Urinary bladder (tissue), 4 donors: ENCODE results near the gene SLC30A3. TPM values are rescaled to one million over a fixed set of nuclear protein-coding genes. Genes with fewer than 3 reads are reported as not detected.

ENCODE experiments used
- DNase-seq: peaks from one replicate; pipeline ENCODE4 v3.0.0-alpha.2; 2015; ENCODE audit errors: extremely low spot score
- H3K27ac ChIP-seq: one replicate; pipeline ENCODE4 v1.5.1; 2013; ENCODE audit warnings: low read depth, mild to moderate bottlenecking, moderate library complexity
- H3K36me3 ChIP-seq: one replicate; pipeline ENCODE4 v1.6.1; 2013; ENCODE audit warnings: mild to moderate bottlenecking, moderate library complexity; ENCODE audit not compliant: insufficient read depth
- H3K4me1 ChIP-seq: one replicate; pipeline ENCODE4 v1.6.1; 2013; ENCODE audit warnings: mild to moderate bottlenecking, moderate library complexity; ENCODE audit not compliant: insufficient read depth
- H3K4me3 ChIP-seq: one replicate; pipeline ENCODE4 v1.5.1; 2013; ENCODE audit warnings: low read depth, low read length
- WGBS: extraction: QIAGEN DNeasy Blood & Tissue Kit; methylation state at CpG from one replicate; pipeline ENCODE4 v1.1.7; 2013; 5-methylcytosine and 5-hydroxymethylcytosine counted together
- polyA plus RNA-seq: library from polyadenylated mRNA; stranded (reverse); fragments of 200-250 nt; gene quantifications from one replicate; pipeline ENCODE4 v1.2.3, GENCODE V29; 2013
- total RNA-seq: library from RNA; depleted of rRNA; stranded (reverse); fragments of >200 nt; gene quantifications from one replicate; pipeline ENCODE4 v1.2.3, GENCODE V29; 2014
- donor health status: healthy with polysubstance abuse.
- donor health status: healthy.

Gene SLC30A3
- total and polyA plus RNA-seq, 2 donors = 0.04 to 0.53 TPM

GRCh38 chr2:27298391-27299080, 35.7 kb upstream of the SLC30A3 start:
- Histone ChIP-seq H3K36me3 (no peaks in the 10 kb centered on the region), H3K27ac (no peak overlapping the region), H3K4me1 (no peaks in the 10 kb centered on the region), H3K4me3 (no peak overlapping the region)
- 76% methylated on average over 18 of the region's 18 CpGs for WGBS
- DNase-seq = no peak

GRCh38 chr2:27297195-27297594, 34.3 kb upstream of the SLC30A3 start:
- 85% methylated on average over 3 of the region's 3 CpGs for WGBS
- Histone ChIP-seq H3K4me3 (no peak overlapping the region), H3K36me3 (no peaks in the 10 kb centered on the region), H3K27ac (no peak overlapping the region), H3K4me1 (peaks cover 3% of the 10 kb centered on the region)
- no peak for DNase-seq

GRCh38 chr2:27296481-27296880, 33.6 kb upstream of the SLC30A3 start:
- no peaks in the 10 kb centered on the region for H3K36me3 ChIP-seq
- no peak overlapping the region for H3K27ac ChIP-seq
- DNase-seq = no peak
- H3K4me1 ChIP-seq = peaks cover 3% of the 10 kb centered on the region
- WGBS = 53% methylated on average over 4 of the region's 4 CpGs
- H3K4me3 ChIP-seq = no peak overlapping the region

- peaks cover 3% of the 10 kb centered on the region for H3K4me1 ChIP-seq
- 89% methylated on average over 8 of the region's 8 CpGs for WGBS
- DNase-seq = no peak
- no peaks in the 10 kb centered on the region for H3K36me3 ChIP-seq
- no peak overlapping the region for H3K4me3 ChIP-seq
- no peak overlapping the region for H3K27ac ChIP-seq
These were observed 32.1 kb upstream of the SLC30A3 start for GRCh38 chr2:27294928-27295327.

GRCh38 chr2:27291865-27292264, 29.0 kb upstream of the SLC30A3 start:
- WGBS = 33% methylated on average over 6 of the region's 6 CpGs
- Histone ChIP-seq H3K36me3 (no peaks in the 10 kb centered on the region), H3K4me3 (no peak overlapping the region), H3K4me1 (peaks cover 3% of the 10 kb centered on the region), H3K27ac (no peak overlapping the region)
- no peak for DNase-seq

GRCh38 chr2:27290549-27290948, 27.7 kb upstream of the SLC30A3 start:
- WGBS = 89% methylated on average over 5 of the region's 5 CpGs
- no peaks in the 10 kb centered on the region for H3K36me3 ChIP-seq
- no peak for DNase-seq
- peaks cover 3% of the 10 kb centered on the region for H3K4me1 ChIP-seq
- H3K4me3 ChIP-seq = no peak overlapping the region
- no peak overlapping the region for H3K27ac ChIP-seq

GRCh38 chr2:27288610-27289009, 25.8 kb upstream of the SLC30A3 start:
- no peak for DNase-seq
- no peaks in the 10 kb centered on the region for H3K36me3 ChIP-seq
- no peak overlapping the region for H3K4me3 ChIP-seq
- 6% methylated on average over 3 of the region's 3 CpGs for WGBS
- H3K4me1 ChIP-seq = peaks cover 3% of the 10 kb centered on the region
- H3K27ac ChIP-seq = no peak overlapping the region

- no peak for DNase-seq
- Histone ChIP-seq H3K36me3 (no peaks in the 10 kb centered on the region), H3K27ac (no peak overlapping the region), H3K4me1 (no peaks in the 10 kb centered on the region), H3K4me3 (no peak overlapping the region)
- WGBS = 79% methylated on average over 6 of the region's 6 CpGs
These were observed 22.6 kb upstream of the SLC30A3 start for GRCh38 chr2:27285481-27285880.

GRCh38 chr2:27284996-27285395, 22.1 kb upstream of the SLC30A3 start:
- no peak overlapping the region for H3K27ac ChIP-seq
- 89% methylated on average over 1 of the region's 1 CpG for WGBS
- H3K4me3 ChIP-seq = no peak overlapping the region

GRCh38 chr2:27282892-27283291, 20.0 kb upstream of the SLC30A3 start:
- Histone ChIP-seq H3K36me3 (no peaks in the 10 kb centered on the region), H3K4me3 (no peak overlapping the region), H3K27ac (no peak overlapping the region), H3K4me1 (no peaks in the 10 kb centered on the region)
- WGBS = 39% methylated on average over 5 of the region's 5 CpGs
- DNase-seq = no peak

More at GRCh38 chr2:27284996-27285395, 22.1 kb upstream of the SLC30A3 start:
- Histone ChIP-seq H3K36me3 (no peaks in the 10 kb centered on the region), H3K4me1 (no peaks in the 10 kb centered on the region)
- DNase-seq = no peak

GRCh38 chr2:27281855-27282559, 19.2 kb upstream of the SLC30A3 start, which contains the start of gene TRIM54:
Gene TRIM54, plus strand, starts transcription at chr2:27282429. Its CDS starts 303 bp downstream, at chr2:27282732.
- Histone ChIP-seq H3K4me3 (no peak within 1 kb of the TSS), H3K4me1 (no peaks in the 10 kb centered on the region), H3K27ac (no peak within 1 kb of the TSS), H3K36me3 (no peaks in the 10 kb centered on the region)
- 68% methylated on average over 5 of the region's 5 CpGs for WGBS
- no peak for DNase-seq

- no peak for DNase-seq
- Histone ChIP-seq H3K36me3 (no peaks in the 10 kb centered on the region), H3K4me1 (no peaks in the 10 kb centered on the region), H3K27ac (no peak overlapping the region), H3K4me3 (no peak overlapping the region)
- WGBS = 74% methylated on average over 3 of the region's 3 CpGs
These were observed 18.6 kb upstream of the SLC30A3 start for GRCh38 chr2:27281442-27281841.

- WGBS = 77% methylated on average over 3 of the region's 3 CpGs
- H3K4me1 ChIP-seq = no peaks in the 10 kb centered on the region
- H3K4me3 ChIP-seq = no peak overlapping the region
- H3K27ac ChIP-seq = no peak overlapping the region
- DNase-seq = no peak
- no peaks in the 10 kb centered on the region for H3K36me3 ChIP-seq
These were observed 18.0 kb upstream of the SLC30A3 start for GRCh38 chr2:27280826-27281225.

GRCh38 chr2:27278010-27278409, 15.2 kb upstream of the SLC30A3 start:
- no peak for DNase-seq
- H3K4me1 ChIP-seq = no peaks in the 10 kb centered on the region
- no peak overlapping the region for H3K27ac ChIP-seq
- H3K36me3 ChIP-seq = no peaks in the 10 kb centered on the region
- H3K4me3 ChIP-seq = no peak overlapping the region
- WGBS = 67% methylated on average over 1 of the region's 1 CpG
